HepG2 (cell line): ENCODE results near the gene USP36. TPM values are rescaled to one million over a fixed set of nuclear protein-coding genes. Genes with fewer than 3 reads are reported as not detected.
A peak's percentile ranks its signal among the peaks of the same experiment; 100 is the strongest.

ENCODE experiments used
- ATAC-seq: fragments of 200-7000 bp; cut with Tn5 transposase; 3 replicates; pipeline ENCODE4 v1.9.1; 2020; ENCODE audit warnings: mild to moderate bottlenecking, moderate library complexity
- BruUV-seq: library from RNA; stranded (reverse); fragments of 400-500 nt; replicated peaks from 2 replicates; lab custom pipeline; 2021; lab: Mats Ljungman, UMichigan
- CTCF ChIA-PET: fragments of 300-600 bp; formaldehyde crosslinking; extraction: SDS; loops from one replicate; lab custom pipeline; 2021; ENCODE audit warnings: low total read pairs, inconsistent platforms, low intra/inter-chr PET ratio; lab: Yijun Ruan, JAX
- POLR2A ChIA-PET: fragments of 350-600 bp; sonication (Branson Sonifier 250); formaldehyde crosslinking; loops from one replicate; lab custom pipeline; 2020; ENCODE audit warnings: antibody characterized with exemption, inconsistent platforms; lab: Yijun Ruan, JAX
- DNase-seq: peaks from one replicate; pipeline ENCODE4 v3.0.0-alpha.2; 2015; ENCODE audit warnings: low spot score
- FAIRE-seq: peaks from 3 replicates; lab custom pipeline; 2011; peaks lifted over from hg19 to GRCh38; lab: Jason Lieb, UNC
- H2AFZ ChIP-seq: one replicate; pipeline ENCODE4 v1.6.1; 2011; ENCODE audit warnings: low read length, inconsistent platforms
- H3K27ac ChIP-seq: fragments of 300-600 bp; 3 replicates; pipeline ENCODE4 v1.8.0; 2011; ENCODE audit warnings: mixed run types, mild to moderate bottlenecking, mixed read lengths, low read length, inconsistent platforms; ENCODE audit not compliant: insufficient read depth; ENCODE audit errors: extremely low read length
- H3K27me3 ChIP-seq, 2 experiments: fragments of 200-600 bp in 1 of 2; 2 replicates in 1 of 2; 3 replicates in 1 of 2; pipeline versions ENCODE4 v1.6.0 to v1.8.0; 2011; ENCODE audit warnings: low read length in 2 of 2, mild to moderate bottlenecking in 2 of 2, moderate library complexity in 2 of 2, inconsistent platforms in 1 of 2; ENCODE audit not compliant: insufficient read depth in 2 of 2, control insufficient read depth in 1 of 2
- H3K36me3 ChIP-seq, 2 experiments: fragments of 200-600 bp in 1 of 2; replicated peaks in 1 of 2; 2 replicates in 1 of 2; 3 replicates in 1 of 2; pipeline versions ENCODE4 v1.5.1 to v1.8.0; 2011; ENCODE audit warnings: low read length in 2 of 2, inconsistent platforms in 1 of 2; ENCODE audit not compliant: insufficient read depth in 2 of 2, control insufficient read depth in 1 of 2
- H3K4me1 ChIP-seq: 2 replicates; pipeline ENCODE4 v1.5.1; 2012; ENCODE audit warnings: low read length, inconsistent platforms; ENCODE audit not compliant: insufficient read depth
- H3K4me2 ChIP-seq: 2 replicates; pipeline ENCODE4 v1.6.0; 2011; ENCODE audit warnings: low read depth, low read length, inconsistent platforms
- H3K4me3 ChIP-seq, 3 experiments: fragments of 200-600 bp in 1 of 3; sonication (generic), shearing (Covaris generic) in 1 of 3; replicated peaks in 1 of 3; 2 replicates each; pipeline ENCODE4 v1.5.1; 2011 to 2016; ENCODE audit warnings: low read length in 3 of 3, inconsistent platforms in 2 of 3, low read depth in 2 of 3, mild to moderate bottlenecking in 2 of 3, control low read depth in 1 of 3, mixed read lengths in 1 of 3; ENCODE audit not compliant: insufficient read depth in 1 of 3
- H3K79me2 ChIP-seq: one replicate; pipeline ENCODE4 v1.6.1; 2011; ENCODE audit warnings: low read length, inconsistent platforms; ENCODE audit not compliant: insufficient read depth
- H3K9ac ChIP-seq: 2 replicates; pipeline ENCODE4 v1.6.0; 2011; ENCODE audit warnings: mild to moderate bottlenecking, low read depth, low read length, inconsistent platforms; ENCODE audit not compliant: insufficient read depth
- H3K9me3 ChIP-seq: 2 replicates; pipeline ENCODE4 v1.5.1; 2012; ENCODE audit warnings: mild to moderate bottlenecking, low read length
- H4K20me1 ChIP-seq: 2 replicates; pipeline ENCODE4 v1.6.0; 2011; ENCODE audit warnings: inconsistent platforms, mild to moderate bottlenecking, low read length, moderate library complexity; ENCODE audit not compliant: insufficient read depth
- BRCA1 ChIP-seq: sonication (generic); formaldehyde crosslinking; IDR thresholded peaks from 2 replicates; pipeline ENCODE4 v1.4.0; 2020; ENCODE audit warnings: missing genetic modification reagents
- CEBPG ChIP-seq: IDR thresholded peaks from 2 replicates; pipeline ENCODE4 v1.6.1; 2016
- DRAP1 ChIP-seq: IDR thresholded peaks from 2 replicates; pipeline ENCODE4 v1.6.1; 2016; ENCODE audit warnings: missing genetic modification reagents, missing compliant biosample characterization
- SALL2 ChIP-seq: sonication (generic); formaldehyde crosslinking; IDR thresholded peaks from 2 replicates; pipeline ENCODE4 v1.8.1; 2023; ENCODE audit warnings: mild to moderate bottlenecking, missing genetic modification reagents, inconsistent platforms
- SNAPC5 ChIP-seq: sonication (generic); formaldehyde crosslinking; IDR thresholded peaks from 2 replicates; pipeline ENCODE4 v1.8.1; 2023; ENCODE audit warnings: mild to moderate bottlenecking, missing genetic modification reagents, borderline replicate concordance
- ZBTB34 ChIP-seq: sonication (generic); formaldehyde crosslinking; IDR thresholded peaks from 2 replicates; pipeline ENCODE4 v1.8.0; 2022; ENCODE audit warnings: mild to moderate bottlenecking, missing genetic modification reagents
- ZMYM4 ChIP-seq: sonication (generic); formaldehyde crosslinking; IDR thresholded peaks from 2 replicates; pipeline ENCODE4 v1.8.1; 2023; ENCODE audit warnings: mild to moderate bottlenecking, missing genetic modification reagents
- ZNF318 ChIP-seq: sonication (generic); formaldehyde crosslinking; IDR thresholded peaks from 2 replicates; pipeline ENCODE4 v1.4.0; 2020; ENCODE audit warnings: mild to moderate bottlenecking, missing genetic modification reagents
- WGBS: methylation state at CpG from one replicate; pipeline ENCODE4 v1.1.6; 2017; ENCODE audit warnings: low lambda C conversion rate; 5-methylcytosine and 5-hydroxymethylcytosine counted together
- in situ Hi-C: cut with HindIII; loops from 2 replicates; pipeline ENCODE4 v1.10.0; 2017; ENCODE audit warnings: low pct_unique_long_range_greater_than_20kb; ENCODE audit not compliant: extremely low pct_ligation_motif_present
- intact Hi-C: fragments of 100-400 bp; cut with micrococcal nuclease; formaldehyde crosslinking; loops from one replicate; pipeline ENCODE4 v1.10.0; 2022; ENCODE audit not compliant: unreplicated experiment
- polyA plus RNA-seq, 8 experiments: library from polyadenylated mRNA; depleted of rRNA in 3 of 8; stranded (reverse) in 7 of 8; unstranded in 1 of 8; fragments of >200 nt; fragmentation: Illumina TruSeq in 4 of 8; extraction: Trizol in 4 of 8; gene quantifications; 2 replicates each; pipeline versions ENCODE4 v1.2.1 to v1.2.3, GENCODE V29; 2011 to 2016; ENCODE audit warnings: low read depth in 4 of 8, missing spikeins in 1 of 8, mixed read lengths in 1 of 8; ENCODE audit not compliant: insufficient read depth in 1 of 8
- total RNA-seq, 5 experiments: library from RNA; depleted of rRNA; stranded (reverse); fragments of >200 nt; fragmentation: Illumina TruSeq; extraction: Trizol; gene quantifications; 2 replicates each; pipeline ENCODE4 v1.2.3, GENCODE V29; 2016; ENCODE audit warnings: low read depth in 1 of 5

Gene USP36
- total and polyA plus RNA-seq, 2 of the 13 experiments (the other 11 are each of a cell fraction or from before 2014, with no cell fraction given) = 29.6 to 45.9 TPM

- DNase-seq (no peak), ATAC-seq (no peak), FAIRE-seq (no peak)
- Histone ChIP-seq H3K9ac (peak overlapping the region; percentile 97), H3K4me1 (peaks cover 53% of the 10 kb centered on the region), H3K9me3 (no peaks in the 10 kb centered on the region), H4K20me1 (peaks cover 26% of the 10 kb centered on the region), H2AFZ (no peak overlapping the region), H3K27ac (peak overlapping the region; percentile 91), H3K27me3 (no peaks in the 10 kb centered on the region; a peak in 1 of 5 replicates), H3K4me3 (peak overlapping the region; percentile 71 to 99 (median 82)), H3K79me2 (peaks cover 41% of the 10 kb centered on the region), H3K36me3 (peaks cover 29 to 34% of the 10 kb centered on the region in 2 experiments), H3K4me2 (peak overlapping the region; percentile 98)
- ChIA-PET POLR2A (interaction anchor here (1.1 kb wide), 1 partner anchor 12 kb away, joined by 3 read pairs; no protein-coding TSS in a partner anchor), CTCF (no interaction called here)
- 2% methylated on average over 11 of the region's 11 CpGs for WGBS
- TSS peak; percentile 40 for BruUV-seq
- intact Hi-C loops = no loop called here
- no peak for TF ChIP-seq ZMYM4 (CRISPR knock-in tag)
- TF ChIP-seq CEBPG (CRISPR knock-in tag) = peak; percentile 32; the same call in 1 of the 2 replicates
- no peak for TF ChIP-seq ZNF318 (CRISPR knock-in tag)
- 0 out of 2 replicates have a peak, but pooled peaks have one; percentile 8 for TF ChIP-seq SALL2 (CRISPR knock-in tag)
- TF ChIP-seq ZBTB34 = 0 out of 2 replicates have a peak, but pooled peaks have one; percentile 20
- TF ChIP-seq SNAPC5 = 0 out of 2 replicates have a peak, but pooled peaks have one; percentile 65
- 0 out of 2 replicates have a peak, but pooled peaks have one; percentile 20 for TF ChIP-seq DRAP1 (CRISPR knock-in tag)
- TF ChIP-seq BRCA1 = no peak
- in situ Hi-C loops = no loop called here
Observed at GRCh38 chr17:78839235-78839761, 1.3 kb downstream of the USP36 start.
